Kasumi-1 (cell line): ENCODE results near the gene GRIK4.
"Not testable (repeated sequence)": the region's sequence is repeated elsewhere in the genome, so short reads cannot be mapped to it uniquely, and the experiment has no call there.

Source experiments
- DNase-seq, 2 experiments: peaks; one replicate each; lab custom pipeline; 2025; lab: John Stamatoyannopoulos, UW

Gene GRIK4

DNA sequence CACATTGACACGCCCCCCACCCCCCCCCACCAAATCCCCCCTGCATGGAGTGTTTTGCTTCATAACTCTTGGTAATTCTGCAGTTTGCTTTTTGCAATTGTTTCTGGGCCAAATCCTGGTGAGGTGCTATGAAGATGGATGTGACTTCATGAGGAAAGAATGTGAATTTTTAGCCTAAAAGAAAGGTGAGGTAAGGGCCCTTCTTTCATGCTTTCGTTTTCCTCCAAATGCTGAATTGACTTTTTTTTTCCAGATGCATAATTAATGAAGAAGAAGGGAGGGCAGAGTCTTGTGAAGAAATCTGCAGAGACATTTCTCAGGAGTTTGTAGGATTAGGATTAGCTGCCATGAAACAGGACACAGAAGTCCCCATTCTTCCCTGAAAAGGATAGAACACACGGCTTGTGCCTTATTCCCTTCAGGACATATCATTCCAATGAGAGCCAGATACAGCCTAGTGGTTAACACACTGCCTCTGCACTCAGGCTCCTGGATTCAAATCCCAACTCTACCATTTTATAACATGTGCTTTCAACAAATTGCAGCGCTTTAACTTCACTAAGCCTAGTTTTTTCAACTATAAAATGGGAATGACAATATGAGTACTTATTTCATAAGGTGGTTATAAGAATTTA lies 492.8 kb downstream of the GRIK4 start:
- DNase-seq = no peak

- no peak for DNase-seq
These were observed 495.4 kb downstream of the GRIK4 start for GRCh38 chr11:121006922-121007321.

GRCh38 chr11:121008551-121008950 lies 497.0 kb downstream of the GRIK4 start:
- no peak for DNase-seq

- no peak for DNase-seq
These were observed 500.5 kb downstream of the GRIK4 start for GRCh38 chr11:121012091-121012490.

- DNase-seq = no peak
These were observed 507.2 kb downstream of the GRIK4 start for GRCh38 chr11:121018746-121019145.

DNA sequence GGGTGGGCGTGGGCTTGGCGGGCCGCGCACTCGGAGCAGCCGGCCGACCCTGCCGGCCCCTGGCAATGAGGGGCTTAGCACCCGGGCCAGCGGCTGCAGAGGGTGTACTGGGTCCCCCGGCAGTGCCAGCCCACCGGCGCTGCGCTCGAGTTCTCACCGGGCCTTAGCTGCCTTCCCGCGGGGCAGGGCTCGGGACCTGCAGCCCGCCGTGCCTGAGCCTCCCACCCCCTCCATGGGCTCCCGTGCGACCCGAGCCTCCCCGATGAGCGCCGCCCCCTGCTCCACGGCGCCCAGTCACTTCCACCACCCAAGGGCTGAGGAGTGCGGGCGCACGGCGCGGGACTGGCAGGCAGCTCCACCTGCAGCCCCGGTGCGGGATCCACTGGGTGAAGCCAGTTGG lies 510.2 kb downstream of the GRIK4 start:
- not testable (repeated sequence) for DNase-seq

DNA sequence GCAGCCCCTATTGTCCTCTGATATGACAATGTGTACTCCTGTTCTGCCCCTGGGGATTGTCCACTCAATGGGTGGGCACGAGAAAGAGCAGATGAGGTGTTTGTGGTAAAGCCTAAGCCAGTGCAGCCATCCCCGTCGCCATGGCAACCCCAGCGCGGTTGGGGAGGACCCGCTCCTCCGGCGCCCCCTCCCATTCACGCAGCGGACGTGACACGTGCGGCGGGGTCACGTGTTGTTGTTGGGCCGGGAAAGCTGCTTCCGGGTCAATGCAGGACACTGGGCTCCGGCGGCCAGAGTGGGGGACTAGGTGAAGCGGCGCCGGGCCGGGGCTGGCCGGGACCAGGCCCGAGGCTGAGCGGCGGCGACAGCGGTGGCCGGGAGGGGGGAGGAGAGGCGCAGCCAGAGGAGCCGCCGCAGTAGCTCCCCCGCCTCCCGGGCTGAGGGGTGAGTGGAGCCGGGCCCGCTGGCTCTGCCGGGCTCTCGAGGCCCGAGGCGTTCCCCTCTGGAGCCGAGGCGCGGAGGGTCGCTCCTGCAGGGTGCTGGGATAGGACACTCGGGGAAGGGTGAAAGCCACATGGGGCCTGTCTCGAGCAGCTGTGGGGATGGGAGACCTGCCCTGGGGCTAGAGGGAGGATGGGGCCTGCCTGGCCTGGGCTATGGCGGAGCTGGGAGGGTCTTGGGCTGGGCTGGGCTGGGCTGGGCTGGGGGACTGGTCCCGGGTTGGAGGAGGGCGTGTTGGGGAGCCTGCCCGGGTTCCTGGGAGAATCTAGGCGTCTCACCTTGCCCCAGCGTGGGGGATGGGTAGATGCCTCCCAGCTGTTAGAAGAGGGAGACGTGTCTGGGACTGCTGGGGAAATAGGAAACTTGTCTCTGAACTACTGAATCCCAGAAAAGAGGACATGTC lies 512.6 kb downstream of the GRIK4 start, which contains the start of gene TBCEL:
TBCEL (plus strand) TSS at position 255 of the 904 bp plus-strand sequence. CDS start 21,589 bp downstream, outside the sequence.
- peak; percentile 32 to 42 for DNase-seq

DNA sequence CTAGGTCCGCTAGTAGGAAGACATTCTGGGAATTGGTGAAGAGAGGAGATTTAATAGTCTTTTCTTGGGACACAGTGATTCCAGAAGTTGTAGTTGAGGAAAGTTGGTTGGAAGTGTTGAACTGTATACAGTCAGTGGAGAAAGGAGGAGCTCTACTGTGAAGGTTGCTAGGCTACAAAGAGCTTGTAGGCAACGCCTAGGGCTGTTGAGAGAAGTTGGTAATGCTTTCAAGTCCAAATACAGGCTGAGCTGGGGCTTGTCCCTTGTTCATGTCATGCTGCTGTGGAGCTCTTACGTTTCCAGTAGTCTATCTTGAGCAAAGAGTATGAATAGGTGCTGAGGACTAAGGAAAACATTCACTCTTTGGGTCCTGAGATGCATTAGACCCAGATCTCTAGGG lies 513.4 kb downstream of the GRIK4 start:
- no peak for DNase-seq

- DNase-seq = no peak
These were observed 517.6 kb downstream of the GRIK4 start for GRCh38 chr11:121029153-121029552.

DNA sequence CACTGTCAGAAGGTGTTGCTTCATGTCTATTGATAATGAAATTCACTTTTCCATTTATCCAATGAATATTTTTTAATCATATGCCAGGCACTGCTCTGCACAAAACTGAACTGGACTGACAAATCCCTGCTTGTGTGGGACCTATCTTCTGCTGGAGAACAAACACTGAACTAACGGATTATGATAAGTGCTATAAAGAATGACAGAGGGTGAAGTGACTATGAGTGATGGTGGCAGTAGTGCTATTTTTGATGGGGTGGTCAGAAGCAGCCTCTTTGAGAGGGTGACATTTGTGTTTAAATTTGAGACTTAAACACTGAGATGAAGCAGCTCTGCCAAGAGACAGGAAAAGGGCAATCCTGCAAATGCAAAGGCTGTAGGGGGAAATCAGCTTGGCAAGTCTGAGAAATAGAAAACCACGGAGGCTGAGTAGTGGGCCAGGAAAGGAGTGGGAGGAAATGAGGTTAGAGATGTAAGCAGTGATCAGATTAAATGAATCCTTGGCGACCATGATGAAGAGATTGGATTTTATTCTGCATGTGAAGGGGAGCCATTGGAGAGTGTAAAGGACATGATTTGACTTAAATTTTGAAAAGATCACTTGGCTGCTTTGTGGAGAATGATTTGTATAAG lies 518.4 kb downstream of the GRIK4 start:
- DNase-seq = no peak

DNA sequence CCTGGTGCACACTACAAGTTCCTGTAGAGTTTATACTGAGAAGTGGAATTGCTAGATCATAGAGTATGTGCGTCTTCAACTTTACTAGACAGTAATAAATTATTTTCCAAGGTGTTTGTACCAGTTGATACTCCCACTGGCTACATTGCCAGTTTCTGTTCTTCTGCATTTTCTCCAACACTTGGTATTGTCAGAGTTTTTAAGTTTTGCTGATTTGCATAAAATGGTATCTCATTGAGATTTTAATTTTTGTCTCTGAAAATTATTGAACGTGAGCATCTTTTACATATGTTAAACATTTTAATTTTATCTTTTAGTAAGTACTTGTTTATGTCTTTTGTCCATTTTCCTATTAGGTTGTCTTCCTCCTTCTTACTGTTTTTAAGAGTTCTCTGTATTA lies 519.6 kb downstream of the GRIK4 start:
- no peak for DNase-seq

DNA sequence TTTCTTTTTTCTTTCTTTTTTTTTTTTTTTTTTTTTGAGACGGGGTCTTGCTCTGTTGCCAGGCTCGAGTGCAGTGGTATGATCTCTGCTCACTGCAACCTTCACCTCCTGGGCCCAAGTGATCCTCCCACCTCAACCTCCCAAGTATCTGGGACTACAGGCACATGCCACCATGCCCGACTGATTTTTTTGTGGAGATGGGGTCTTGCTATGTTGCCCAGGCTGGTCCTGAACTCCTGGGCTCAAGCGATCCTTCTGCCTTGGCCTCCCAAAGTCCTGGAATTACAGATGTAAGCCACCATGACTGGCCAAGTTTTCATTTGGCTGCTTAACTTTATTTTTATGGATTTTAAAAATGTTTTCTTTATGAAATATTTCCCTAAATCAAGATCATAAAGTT lies 520.1 kb downstream of the GRIK4 start:
- DNase-seq = not testable (repeated sequence)

DNA sequence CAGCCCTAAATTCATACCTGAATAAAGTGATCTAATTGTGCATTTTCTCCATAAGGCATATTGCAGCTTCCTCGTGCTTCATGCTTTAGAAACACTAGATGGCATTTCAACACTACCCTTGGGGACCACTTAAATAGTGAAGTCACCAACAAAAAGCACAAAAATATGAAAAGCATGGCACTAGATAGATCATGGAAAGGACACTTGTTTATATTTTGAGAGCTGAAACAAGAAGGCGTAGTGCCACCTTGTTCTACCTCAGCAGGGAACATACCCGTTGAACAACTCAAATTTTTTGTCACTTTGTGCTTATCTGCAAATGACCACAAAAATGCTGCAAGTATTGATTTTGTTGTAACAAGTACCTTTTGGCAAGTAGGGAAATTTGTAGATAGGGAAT lies 521.0 kb downstream of the GRIK4 start:
- peak; percentile 8 for DNase-seq

- no peak for DNase-seq
These were observed 522.1 kb downstream of the GRIK4 start for GRCh38 chr11:121033635-121034034.

GRCh38 chr11:121035169-121035755 lies 523.7 kb downstream of the GRIK4 start:
- DNase-seq = no peak

- no peak for DNase-seq
These were observed 524.2 kb downstream of the GRIK4 start for GRCh38 chr11:121035780-121036179.

DNA sequence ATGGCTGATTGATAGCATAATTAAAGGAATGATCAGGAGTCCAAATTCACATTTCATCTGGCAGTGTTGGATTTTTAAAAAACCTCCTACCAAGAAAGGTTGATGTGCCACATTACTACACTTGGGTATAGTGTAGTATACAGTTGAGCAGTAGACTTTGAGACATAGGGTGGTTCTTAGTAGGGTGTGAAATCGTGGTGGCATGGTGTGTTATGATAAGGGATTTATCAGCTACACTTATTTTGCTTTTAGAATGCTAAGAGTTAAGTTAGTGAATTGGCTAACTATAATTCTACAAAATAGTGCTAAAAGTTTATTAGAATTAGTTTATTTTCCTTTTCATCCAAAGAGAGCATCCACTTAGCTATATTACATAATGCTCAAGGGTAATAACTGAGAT lies 525.5 kb downstream of the GRIK4 start:
- DNase-seq = no peak
